ENCODE measurements around the gene FARP1. TPM values are rescaled to one million over a fixed set of nuclear protein-coding genes. Genes with fewer than 3 reads are reported as not detected.

FARP1 gene
- polyA plus RNA-seq, 2 of the 4 experiments (the other 2 are of a cell fraction): 9.4 to 13.0 TPM

DNA sequence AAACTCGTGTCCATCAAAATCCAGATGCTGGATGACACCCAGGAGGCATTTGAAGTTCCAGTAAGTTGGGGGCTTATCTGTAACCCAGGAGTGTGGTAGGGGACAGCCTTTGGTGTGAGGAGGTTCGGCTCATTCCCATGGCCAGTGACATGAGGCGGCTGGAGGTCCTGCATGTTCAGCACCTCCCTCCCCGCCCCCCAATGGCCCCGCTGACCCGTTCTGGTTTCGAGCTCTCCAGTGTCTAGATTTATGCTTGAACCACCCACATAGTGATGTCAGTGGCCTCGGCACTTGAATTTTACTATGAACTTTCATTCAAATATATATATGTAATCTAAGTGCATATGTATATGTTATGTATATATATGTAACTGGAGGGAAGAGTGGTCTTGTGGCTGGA, 70.5 kb downstream of the FARP1 start (continued):
- TF ChIP-seq HDAC2 (IDR thresholded peaks at IDR 0.05): no peak
- TF ChIP-seq USF2 (IDR thresholded peaks at IDR 0.05): no peak

DNA sequence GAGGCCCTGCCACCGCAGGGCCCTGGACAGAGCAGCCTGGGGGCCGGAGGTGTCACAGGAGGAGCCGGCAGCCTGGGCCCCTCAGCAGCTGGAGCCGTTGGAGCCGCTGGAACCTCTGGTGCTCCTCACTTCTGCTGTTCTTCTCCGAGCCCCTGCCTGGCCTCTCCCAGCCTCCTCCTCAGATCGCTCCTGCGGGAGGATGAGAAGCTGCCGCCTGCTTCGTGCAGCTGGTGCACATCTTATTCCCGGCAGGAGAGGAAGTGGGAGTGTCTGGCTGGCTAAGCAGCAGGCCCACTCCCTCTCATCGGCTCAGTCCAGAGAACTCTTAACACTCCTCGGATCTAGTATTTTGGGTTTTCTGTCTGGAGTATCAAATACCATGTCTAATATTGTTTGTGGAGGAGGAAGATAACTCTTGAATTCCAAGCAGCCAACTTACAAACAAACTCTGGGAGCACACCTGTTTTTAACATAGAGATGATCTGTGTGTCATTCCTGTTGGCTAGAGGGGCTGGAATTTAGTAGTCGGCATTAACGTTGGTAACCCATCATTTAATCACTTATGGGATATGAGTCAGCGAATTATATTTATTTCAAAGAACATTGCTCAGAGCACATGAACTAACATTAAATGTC, 71.2 kb downstream of the FARP1 start:
- H3K4me1 ChIP-seq: no peaks in the 10 kb centered on the region
- TF ChIP-seq RAD21 (conservative IDR thresholded peaks at IDR 0.05 in 1 of 2, IDR thresholded peaks at IDR 0.05 in 1 of 2) (no peak), TP53 (CRISPR knock-in tag; IDR thresholded peaks at IDR 0.05) (no peak), CBX8 (IDR thresholded peaks at IDR 0.05) (no peak), CHD2 (IDR thresholded peaks at IDR 0.05; ENCODE audit: low read length, partially characterized antibody) (no peak), MAFK (IDR thresholded peaks at IDR 0.05; ENCODE audit: partially characterized antibody) (peak; percentile 64), E2F6 (IDR thresholded peaks at IDR 0.05; ENCODE audit: borderline replicate concordance, low read depth) (no peak)
- DNase-seq (ENCODE audit: low read depth in 1 of 2, low spot score in 1 of 2) (no peak), FAIRE-seq (no peak), ATAC-seq (no peak)
- 59% methylated on average over 8 of the region's 16 CpGs for WGBS (ENCODE audit: missing lambda C conversion rate)
- no peak overlapping the region for H3K27ac ChIP-seq
- no peaks in the 10 kb centered on the region for H3K9me3 ChIP-seq
- POLR2A ChIA-PET: no interaction called here
- no peak overlapping the region for H3K4me3 ChIP-seq
- no peak overlapping the region for H3K4me2 ChIP-seq
- CTCF ChIA-PET: no interaction called here

- DNase-seq (ENCODE audit: low read depth in 1 of 2, low spot score in 1 of 2) (no peak), FAIRE-seq (no peak), ATAC-seq (no peak)
- Histone ChIP-seq H3K9me3 (no peaks in the 10 kb centered on the region), H3K27ac (no peak overlapping the region), H3K4me3 (no peak overlapping the region), H3K4me2 (no peak overlapping the region), H3K4me1 (no peaks in the 10 kb centered on the region)
- 88% methylated on average over 6 of the region's 6 CpGs for WGBS (ENCODE audit: missing lambda C conversion rate)
- no peak for TF ChIP-seq CEBPB (IDR thresholded peaks at IDR 0.05)
- no peak for TF ChIP-seq RNF2 (IDR thresholded peaks at IDR 0.05; ENCODE audit: borderline replicate concordance, low read depth)
- TF ChIP-seq NPAS2 (CRISPR knock-in tag; IDR thresholded peaks at IDR 0.05; ENCODE audit: borderline replicate concordance): no peak
- TF ChIP-seq KDM1A (IDR thresholded peaks at IDR 0.05; ENCODE audit: low read depth): no peak
- TF ChIP-seq NR3C1 (IDR thresholded peaks at IDR 0.05): no peak
- CTCF ChIA-PET: no interaction called here
- POLR2A ChIA-PET: no interaction called here
Observed at GRCh38 chr13:98214707-98215106, 71.8 kb downstream of the FARP1 start.

DNA sequence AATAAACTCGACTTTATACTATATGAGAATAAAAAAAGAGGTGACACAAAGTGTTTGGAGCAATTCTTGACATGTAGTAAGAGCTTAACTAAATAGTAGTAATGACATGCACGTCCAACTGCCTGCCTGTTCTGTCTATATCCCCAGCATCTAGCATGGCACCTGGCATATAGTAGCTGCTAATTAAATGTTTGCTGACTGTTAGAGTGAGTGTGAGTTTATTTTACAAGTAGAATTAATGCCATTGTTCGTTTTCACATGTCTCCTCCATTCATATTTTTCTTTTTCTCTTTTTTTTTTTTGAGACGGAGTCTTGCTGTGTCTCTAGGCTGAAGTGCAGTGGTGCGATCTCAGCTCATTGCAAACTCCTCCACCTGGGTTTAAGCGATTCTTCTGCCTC, 72.6 kb downstream of the FARP1 start:
- ChIA-PET POLR2A (no interaction called here), CTCF (no interaction called here)
- no peak for ATAC-seq
- no peaks in the 10 kb centered on the region for H3K9me3 ChIP-seq
- no peak for DNase-seq (ENCODE audit: low read depth in 1 of 2, low spot score in 1 of 2)
- WGBS (ENCODE audit: missing lambda C conversion rate): 71% methylated on average over 6 of the region's 6 CpGs
- FAIRE-seq: no peak
- no peak overlapping the region for H3K4me3 ChIP-seq
- H3K27ac ChIP-seq: no peak overlapping the region
- no peaks in the 10 kb centered on the region for H3K4me1 ChIP-seq
- no peak overlapping the region for H3K4me2 ChIP-seq
- no peak for TF ChIP-seq FOSL2 (IDR thresholded peaks at IDR 0.05)
- TF ChIP-seq FOSL2 (CRISPR knock-in tag; IDR thresholded peaks at IDR 0.05): no peak
- TF ChIP-seq CHD2 (IDR thresholded peaks at IDR 0.05; ENCODE audit: low read length, partially characterized antibody): no peak
- no peak for TF ChIP-seq PHF8 (IDR thresholded peaks at IDR 0.05; ENCODE audit: borderline replicate concordance, low read depth)
- TF ChIP-seq, protein P1, sequence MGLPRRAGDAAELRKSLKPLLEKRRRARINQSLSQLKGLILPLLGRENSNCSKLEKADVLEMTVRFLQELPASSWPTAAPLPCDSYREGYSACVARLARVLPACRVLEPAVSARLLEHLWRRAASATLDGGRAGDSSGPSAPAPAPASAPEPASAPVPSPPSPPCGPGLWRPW (IDR thresholded peaks at IDR 0.05): no peak
- TF ChIP-seq CTCF (IDR thresholded peaks at IDR 0.05): no peak
- TF ChIP-seq CEBPB (IDR thresholded peaks at IDR 0.05): no peak
- no peak for TF ChIP-seq BHLHE40 (IDR thresholded peaks at IDR 0.05; ENCODE audit: low read depth, low read length)
- TF ChIP-seq, protein P2, sequence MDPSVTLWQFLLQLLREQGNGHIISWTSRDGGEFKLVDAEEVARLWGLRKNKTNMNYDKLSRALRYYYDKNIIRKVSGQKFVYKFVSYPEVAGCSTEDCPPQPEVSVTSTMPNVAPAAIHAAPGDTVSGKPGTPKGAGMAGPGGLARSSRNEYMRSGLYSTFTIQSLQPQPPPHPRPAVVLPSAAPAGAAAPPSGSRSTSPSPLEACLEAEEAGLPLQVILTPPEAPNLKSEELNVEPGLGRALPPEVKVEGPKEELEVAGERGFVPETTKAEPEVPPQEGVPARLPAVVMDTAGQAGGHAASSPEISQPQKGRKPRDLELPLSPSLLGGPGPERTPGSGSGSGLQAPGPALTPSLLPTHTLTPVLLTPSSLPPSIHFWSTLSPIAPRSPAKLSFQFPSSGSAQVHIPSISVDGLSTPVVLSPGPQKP (IDR thresholded peaks at IDR 0.05; ENCODE audit: low read depth, low read length): no peak
- TF ChIP-seq RCOR1 (IDR thresholded peaks at IDR 0.05; ENCODE audit: low read depth, low read length): no peak
- TF ChIP-seq RAD21 (conservative IDR thresholded peaks at IDR 0.05 in 1 of 2, IDR thresholded peaks at IDR 0.05 in 1 of 2): no peak
- TF ChIP-seq ESRRA (IDR thresholded peaks at IDR 0.05; ENCODE audit: borderline replicate concordance, low read length): no peak
- TF ChIP-seq RARB (CRISPR knock-in tag; IDR thresholded peaks at IDR 0.05): no peak
- no peak for TF ChIP-seq HOXA7 (CRISPR knock-in tag; IDR thresholded peaks at IDR 0.05)
- no peak for TF ChIP-seq E2F6 (IDR thresholded peaks at IDR 0.05; ENCODE audit: borderline replicate concordance, low read depth)
- TF ChIP-seq KDM5A (IDR thresholded peaks at IDR 0.05): no peak
- no peak for TF ChIP-seq HOXB13 (CRISPR knock-in tag; IDR thresholded peaks at IDR 0.05; ENCODE audit: low read depth)

Measured in A549 (cell line).